ENCODE measurements around the gene NMNAT2. TPM values are rescaled to one million over a fixed set of nuclear protein-coding genes. Genes with fewer than 3 reads are reported as not detected.

The NMNAT2 gene
- total and polyA plus RNA-seq, 10 of the 15 experiments (the other 5 are each of a cell fraction or from before 2014, with no cell fraction given), result 0.02 to 2.0 (median 0.60) TPM

DNA sequence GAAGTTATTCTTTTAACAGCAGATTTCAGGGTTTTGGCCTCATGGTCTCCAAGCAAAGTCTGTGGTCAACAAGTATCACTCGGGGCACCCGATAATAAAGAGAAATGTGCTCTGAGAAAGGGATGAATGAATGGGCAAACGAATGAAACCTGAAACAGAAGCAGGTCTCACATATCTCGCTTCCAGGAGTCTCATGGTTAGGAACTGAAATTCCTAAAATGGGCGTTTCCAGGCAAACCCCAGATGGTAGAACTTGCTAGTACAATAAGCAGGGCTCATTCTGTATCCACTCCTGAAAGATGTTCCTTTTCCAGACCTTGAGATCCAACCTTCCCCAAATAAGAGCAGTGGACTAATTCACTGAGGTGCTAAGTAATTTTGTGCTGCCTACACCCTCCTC, 144.9 kb downstream of the NMNAT2 start:
- H3K9ac ChIP-seq (ENCODE audit: control insufficient read depth, insufficient read depth, low read length), result no peak overlapping the region
- ChIA-PET SMC1A (ENCODE audit: uncharacterized antibody, unreplicated experiment) (interaction anchor here (0.8 to 1.7 kb wide), 4 partner anchors 8 to 45 kb away, joined by 3 to 9 read pairs (median 4); no protein-coding TSS in a partner anchor), POLR2A (interaction anchor here (0.9 kb wide), 1 partner anchor 14 kb away, joined by 3 read pairs; no protein-coding TSS in a partner anchor), CTCF (interaction anchor here (2.5 kb wide), 1 partner anchor 45 kb away, joined by 8 read pairs; no protein-coding TSS in a partner anchor), RAD21 (ENCODE audit: unreplicated experiment) (interaction anchor here (1.2 to 1.5 kb wide), 2 partner anchors 11 to 45 kb away, joined by 3 to 4 read pairs; no protein-coding TSS in a partner anchor)
- H3K36me3 ChIP-seq (ENCODE audit: control insufficient read depth in 2 of 2, insufficient read depth in 2 of 2, low read length in 1 of 2), result no peaks in the 10 kb centered on the region
- H2AFZ ChIP-seq (ENCODE audit: control insufficient read depth, low read depth, low read length), result 0 out of 2 replicates have a peak overlapping the region, but pooled peaks have one; percentile 31
- H4K20me1 ChIP-seq (ENCODE audit: control insufficient read depth, insufficient read depth), result no peaks in the 10 kb centered on the region
- BruUV-seq (replicated peaks), result no TSS peak
- H3K4me2 ChIP-seq (ENCODE audit: control insufficient read depth, insufficient read depth), result no peak overlapping the region
- H3K27ac ChIP-seq (ENCODE audit: control insufficient read depth, insufficient read depth), result no peak overlapping the region
- intact Hi-C loops (cut with micrococcal nuclease; ENCODE audit: unreplicated experiment) (loop anchor here (2.0 to 10.0 kb wide), 2 partner anchors 58 to 310 kb away; no protein-coding TSS in a partner anchor), in situ Hi-C loops (cut with MboI) (no loop called here)
- FAIRE-seq, result peak; percentile 82
- TF ChIP-seq ZNF24 (IDR thresholded peaks at IDR 0.05) (0 out of 2 replicates have a peak, but pooled peaks have one; percentile 68), RB1 (IDR thresholded peaks at IDR 0.05; ENCODE audit: borderline replicate concordance) (no peak), PBX3 (IDR thresholded peaks at IDR 0.05; ENCODE audit: insufficient replicate concordance, low read depth, low read length) (no peak), ZNF207 (IDR thresholded peaks at IDR 0.05; ENCODE audit: borderline replicate concordance) (no peak), NFYA (IDR thresholded peaks at IDR 0.05; ENCODE audit: borderline replicate concordance, low read depth, low read length) (no peak), ZNF687 (IDR thresholded peaks at IDR 0.05) (0 out of 2 replicates have a peak, but pooled peaks have one; percentile 10), IKZF2 (IDR thresholded peaks at IDR 0.05) (peak in 1 of 2 experiments; percentile 55; a peak in 1 of 4 replicates), NFIC (IDR thresholded peaks at IDR 0.05; ENCODE audit: low read depth, low read length) (0 out of 2 replicates have a peak, but pooled peaks have one; percentile 27)
- ATAC-seq, result peak; percentile 29
- no peaks in the 10 kb centered on the region for H3K9me3 ChIP-seq (replicated peaks; ENCODE audit: control insufficient read depth, insufficient read depth, low read length)
- WGBS (ENCODE audit: insufficient coverage, insufficient replicate concordance, low lambda C conversion rate, missing lambda C conversion rate), result 33% methylated on average over 5 of the region's 5 CpGs
- no peaks in the 10 kb centered on the region; the same call in 1 of the 2 replicates for H3K4me1 ChIP-seq (ENCODE audit: control insufficient read depth, insufficient read depth, low read length)
- no peaks in the 10 kb centered on the region for H3K79me2 ChIP-seq (ENCODE audit: control insufficient read depth, insufficient read depth, low read length)
- no peaks in the 10 kb centered on the region; a peak in 1 of 4 replicates for H3K27me3 ChIP-seq (replicated peaks in 1 of 2; ENCODE audit: control insufficient read depth in 2 of 2, insufficient read depth in 2 of 2, low read length in 1 of 2)
- no peak for DNase-seq (ENCODE audit: low read depth, low spot score)
- H3K4me3 ChIP-seq, result no peak overlapping the region

Measured in GM12878 (cell line).